Liver (tissue), 3 donors: ENCODE results near the gene EIPR1.

ENCODE experiments used
- ATF3 ChIP-seq: IDR thresholded peaks from 2 replicates; pipeline ENCODE4 v1.6.1; 2016; ENCODE audit warnings: antibody characterized with exemption
- CTCF ChIP-seq: fragments of 150-350 bp; IDR thresholded peaks from 2 replicates; pipeline ENCODE4 v1.5.1; 2017; ENCODE audit warnings: improper control_type of control experiment, low read depth, low read length; ENCODE audit not compliant: missing input control
- EGR1 ChIP-seq, 2 donors: IDR thresholded peaks; 2 replicates each; pipeline ENCODE4 v1.6.1; 2016 to 2018; ENCODE audit warnings: antibody characterized with exemption in 2 of 2, low read depth in 2 of 2
- FOXA1 ChIP-seq: IDR thresholded peaks from 2 replicates; pipeline ENCODE4 v1.6.1; 2016; ENCODE audit warnings: antibody characterized with exemption
- GABPA ChIP-seq, 2 donors: IDR thresholded peaks in 1 of 2; conservative IDR thresholded peaks in 1 of 2; 2 replicates each; pipeline ENCODE4 v1.6.1; 2016; ENCODE audit warnings: antibody characterized with exemption in 2 of 2, mild to moderate bottlenecking in 1 of 2, moderate library complexity in 1 of 2
- HNF4A ChIP-seq, 2 donors: conservative IDR thresholded peaks; 2 replicates each; pipeline ENCODE4 v1.6.1; 2016; ENCODE audit warnings: antibody characterized with exemption in 2 of 2, mild to moderate bottlenecking in 2 of 2
- JUND ChIP-seq, 2 donors: IDR thresholded peaks; 2 replicates each; pipeline ENCODE4 v1.6.1; 2016; ENCODE audit warnings: antibody characterized with exemption in 2 of 2
- MAX ChIP-seq: IDR thresholded peaks from 2 replicates; pipeline ENCODE4 v1.6.1; 2016; ENCODE audit warnings: antibody characterized with exemption
- RAD21 ChIP-seq, 2 donors: IDR thresholded peaks; 2 replicates each; pipeline ENCODE4 v1.6.1; 2016; ENCODE audit warnings: antibody characterized with exemption in 2 of 2, mild to moderate bottlenecking in 2 of 2
- SP1 ChIP-seq: IDR thresholded peaks from 2 replicates; pipeline ENCODE4 v1.6.1; 2018; ENCODE audit warnings: antibody characterized with exemption, mild to moderate bottlenecking
- TAF1 ChIP-seq: conservative IDR thresholded peaks from 2 replicates; pipeline ENCODE4 v1.6.1; 2016; ENCODE audit warnings: antibody characterized with exemption, mild to moderate bottlenecking
- ZBTB33 ChIP-seq: IDR thresholded peaks from 2 replicates; pipeline ENCODE4 v1.6.1; 2016; ENCODE audit warnings: antibody characterized with exemption
- TF ChIP-seq, protein P1 (sequence below): IDR thresholded peaks from 2 replicates; pipeline ENCODE4 v1.6.1; 2016; ENCODE audit warnings: antibody characterized with exemption, mild to moderate bottlenecking
- donor health status: healthy.
- donor health status: healthy.

- TF ChIP-seq TAF1 (no peak), CTCF (no peak), ZBTB33 (no peak), GABPA (IDR thresholded peaks at IDR 0.05 in 1 of 2, conservative IDR thresholded peaks at IDR 0.05 in 1 of 2) (no peak), JUND (IDR thresholded peaks at IDR 0.05) (no peak), HNF4A (conservative IDR thresholded peaks at IDR 0.05) (no peak), EGR1 (IDR thresholded peaks at IDR 0.05; ENCODE audit: low read depth in 2 of 2) (no peak), FOXA1 (no peak), MAX (no peak), RAD21 (IDR thresholded peaks at IDR 0.05) (no peak), SP1 (no peak), ATF3 (no peak)
- TF ChIP-seq, protein P1, sequence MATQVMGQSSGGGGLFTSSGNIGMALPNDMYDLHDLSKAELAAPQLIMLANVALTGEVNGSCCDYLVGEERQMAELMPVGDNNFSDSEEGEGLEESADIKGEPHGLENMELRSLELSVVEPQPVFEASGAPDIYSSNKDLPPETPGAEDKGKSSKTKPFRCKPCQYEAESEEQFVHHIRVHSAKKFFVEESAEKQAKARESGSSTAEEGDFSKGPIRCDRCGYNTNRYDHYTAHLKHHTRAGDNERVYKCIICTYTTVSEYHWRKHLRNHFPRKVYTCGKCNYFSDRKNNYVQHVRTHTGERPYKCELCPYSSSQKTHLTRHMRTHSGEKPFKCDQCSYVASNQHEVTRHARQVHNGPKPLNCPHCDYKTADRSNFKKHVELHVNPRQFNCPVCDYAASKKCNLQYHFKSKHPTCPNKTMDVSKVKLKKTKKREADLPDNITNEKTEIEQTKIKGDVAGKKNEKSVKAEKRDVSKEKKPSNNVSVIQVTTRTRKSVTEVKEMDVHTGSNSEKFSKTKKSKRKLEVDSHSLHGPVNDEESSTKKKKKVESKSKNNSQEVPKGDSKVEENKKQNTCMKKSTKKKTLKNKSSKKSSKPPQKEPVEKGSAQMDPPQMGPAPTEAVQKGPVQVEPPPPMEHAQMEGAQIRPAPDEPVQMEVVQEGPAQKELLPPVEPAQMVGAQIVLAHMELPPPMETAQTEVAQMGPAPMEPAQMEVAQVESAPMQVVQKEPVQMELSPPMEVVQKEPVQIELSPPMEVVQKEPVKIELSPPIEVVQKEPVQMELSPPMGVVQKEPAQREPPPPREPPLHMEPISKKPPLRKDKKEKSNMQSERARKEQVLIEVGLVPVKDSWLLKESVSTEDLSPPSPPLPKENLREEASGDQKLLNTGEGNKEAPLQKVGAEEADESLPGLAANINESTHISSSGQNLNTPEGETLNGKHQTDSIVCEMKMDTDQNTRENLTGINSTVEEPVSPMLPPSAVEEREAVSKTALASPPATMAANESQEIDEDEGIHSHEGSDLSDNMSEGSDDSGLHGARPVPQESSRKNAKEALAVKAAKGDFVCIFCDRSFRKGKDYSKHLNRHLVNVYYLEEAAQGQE: no peak
These were observed 1.7 kb upstream of the EIPR1 start for GRCh38 chr2:3379339-3379646.
